C4-2B (cell line): ENCODE measurements around the gene FLT3LG.

ENCODE experiments used
- ZFX ChIP-seq: fragments of 450-650 bp; IDR thresholded peaks from 2 replicates; pipeline ENCODE4 v1.6.1; 2017
- TF ChIP-seq, protein P1 (sequence below): fragments of 450-650 bp; conservative IDR thresholded peaks from 2 replicates; pipeline ENCODE4 v1.5.1; 2017; ENCODE audit warnings: mild to moderate bottlenecking

DNA sequence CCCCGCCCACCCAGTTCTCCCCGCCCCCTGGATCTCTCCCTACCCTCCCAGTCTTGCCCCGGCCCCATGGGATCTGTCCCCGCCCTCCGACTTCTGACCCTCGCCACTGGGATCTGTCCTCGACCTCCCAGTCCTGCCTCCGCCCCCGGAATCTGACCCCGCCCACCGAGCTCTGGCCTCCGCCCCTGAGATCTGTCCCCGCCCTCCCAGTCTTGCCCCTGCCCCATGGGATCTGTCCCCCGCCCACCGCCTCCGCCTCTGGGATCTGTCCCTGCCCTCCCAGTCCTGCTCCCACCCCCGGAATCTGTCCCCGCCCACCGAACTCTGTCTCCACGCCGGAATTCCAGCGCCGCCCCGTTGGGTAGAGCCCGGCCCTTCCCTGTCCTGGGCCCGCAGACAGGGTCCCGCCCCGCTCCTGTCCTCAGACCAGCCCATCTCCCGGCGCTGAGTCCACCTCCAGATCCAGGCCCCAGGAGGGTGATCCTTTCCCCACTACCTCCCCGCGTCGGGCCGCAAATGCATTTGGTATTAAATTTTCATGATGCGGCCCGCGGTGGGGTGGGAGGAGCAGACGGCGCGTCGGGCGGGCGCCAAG lies 31.1 kb upstream of the FLT3LG start:
- TF ChIP-seq, protein P1, sequence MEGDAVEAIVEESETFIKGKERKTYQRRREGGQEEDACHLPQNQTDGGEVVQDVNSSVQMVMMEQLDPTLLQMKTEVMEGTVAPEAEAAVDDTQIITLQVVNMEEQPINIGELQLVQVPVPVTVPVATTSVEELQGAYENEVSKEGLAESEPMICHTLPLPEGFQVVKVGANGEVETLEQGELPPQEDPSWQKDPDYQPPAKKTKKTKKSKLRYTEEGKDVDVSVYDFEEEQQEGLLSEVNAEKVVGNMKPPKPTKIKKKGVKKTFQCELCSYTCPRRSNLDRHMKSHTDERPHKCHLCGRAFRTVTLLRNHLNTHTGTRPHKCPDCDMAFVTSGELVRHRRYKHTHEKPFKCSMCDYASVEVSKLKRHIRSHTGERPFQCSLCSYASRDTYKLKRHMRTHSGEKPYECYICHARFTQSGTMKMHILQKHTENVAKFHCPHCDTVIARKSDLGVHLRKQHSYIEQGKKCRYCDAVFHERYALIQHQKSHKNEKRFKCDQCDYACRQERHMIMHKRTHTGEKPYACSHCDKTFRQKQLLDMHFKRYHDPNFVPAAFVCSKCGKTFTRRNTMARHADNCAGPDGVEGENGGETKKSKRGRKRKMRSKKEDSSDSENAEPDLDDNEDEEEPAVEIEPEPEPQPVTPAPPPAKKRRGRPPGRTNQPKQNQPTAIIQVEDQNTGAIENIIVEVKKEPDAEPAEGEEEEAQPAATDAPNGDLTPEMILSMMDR, result no peak
- no peak for TF ChIP-seq ZFX
